ENCODE measurements around the gene CLDN5.

GRCh38 chr22:19525116-19525660 lies 978 bp upstream of the CLDN5 start:
- TF ChIP-seq CTCF (conservative IDR thresholded peaks at IDR 0.05 in 1 of 2, IDR thresholded peaks at IDR 0.05 in 1 of 2; ENCODE audit: low read depth in 1 of 2, low read length in 2 of 2) (no peak), EZH2 (IDR thresholded peaks at IDR 0.05; ENCODE audit: low read length, missing control alignments) (no peak)

All from fibroblast of lung (primary cell).